Ovary (tissue), 9 donors: ENCODE results near the gene RPL36. TPM values are rescaled to one million over a fixed set of nuclear protein-coding genes. Genes with fewer than 3 reads are reported as not detected.

ENCODE experiments used
- DNase-seq, 5 donors: peaks; one replicate each; pipeline ENCODE4 v3.0.0-alpha.2; 2019 to 2020
- H3K27ac ChIP-seq, 2 donors: fragments of 200-600 bp; one replicate each; pipeline versions ENCODE4 v1.5.1 to v1.8.0; 2019 to 2022
- H3K27me3 ChIP-seq: fragments of 200-600 bp; one replicate; pipeline ENCODE4 v1.8.0; 2022
- H3K36me3 ChIP-seq: fragments of 200-600 bp; sonication (generic); one replicate; pipeline ENCODE4 v1.5.1; 2019
- H3K4me1 ChIP-seq: one replicate; pipeline ENCODE4 v1.8.1; 2013; ENCODE audit warnings: mild to moderate bottlenecking, moderate library complexity; ENCODE audit not compliant: insufficient read depth
- H3K4me3 ChIP-seq: fragments of 200-600 bp; sonication (generic); one replicate; pipeline ENCODE4 v1.5.1; 2017
- H3K9me3 ChIP-seq, 2 donors: fragments of 200-600 bp in 1 of 2; sonication (generic) in 1 of 2; one replicate each; pipeline versions ENCODE4 v1.5.1 to v1.8.1; 2013 to 2019; ENCODE audit warnings: mild to moderate bottlenecking in 1 of 2, moderate library complexity in 1 of 2
- CTCF ChIP-seq, 3 donors: fragments of 450-650 bp in 2 of 3; fragments of 200-600 bp in 1 of 3; IDR thresholded peaks; one replicate each; pipeline versions ENCODE4 v1.5.1 to v1.8.0; 2016 to 2022; ENCODE audit warnings: antibody characterized with exemption in 3 of 3, mild to moderate bottlenecking in 1 of 3
- EP300 ChIP-seq: sonication (generic); formaldehyde crosslinking; IDR thresholded peaks from one replicate; pipeline ENCODE4 v1.6.1; 2017; ENCODE audit warnings: antibody characterized with exemption
- POLR2A ChIP-seq: fragments of 450-650 bp; IDR thresholded peaks from one replicate; pipeline ENCODE4 v1.6.1; 2017; ENCODE audit warnings: antibody characterized with exemption, mild to moderate bottlenecking, moderate library complexity
- WGBS, 3 donors: extraction: QIAGEN DNeasy Blood & Tissue Kit in 1 of 3; methylation state at CpG; one replicate each; pipeline versions ENCODE4 v1.1.5 to v1.1.7; 2013 to 2017; 5-methylcytosine and 5-hydroxymethylcytosine counted together
- intact Hi-C, 4 donors: fragments of 100-400 bp; cut with DNase I; formaldehyde crosslinking; loops; one replicate each; pipeline versions ENCODE4 v1.11.0 to v1.15.1; 2022 to 2023
- polyA plus RNA-seq, 2 donors: library from polyadenylated mRNA; stranded (reverse); fragments of 200-250 nt in 1 of 2; fragments of 350-450 nt in 1 of 2; fragmentation: Illumina TruSeq in 1 of 2; extraction: RNeasy Lipid Tissue Mini Kit (QIAGEN cat#74804) in 1 of 2; gene quantifications; one replicate each; pipeline ENCODE4 v1.2.3, GENCODE V29; 2013 to 2014
- total RNA-seq, 7 donors: library from RNA; depleted of rRNA in 2 of 7; stranded (reverse); fragments of >200 nt in 2 of 7; fragmentation: NEBNext Ultra II Directional in 3 of 7; extraction: Animal tissue kit (Norgen Biotek cat#: 25700) in 3 of 7; gene quantifications; one replicate each; pipeline versions ENCODE4 v1.1.0 to v1.2.4, GENCODE V29; 2016 to 2023
- donor health status: DM: no; HTN: no; CAD: no; lungs with moderate emphysema.
- donor health status: DM: no; HTN: no; CAD: no.
- donor health status: Bipolar disorder and iron deficiency.
- donor health status: DM: yes; HTN: yes; CAD: no.
- donor health status: DM: no; HTN: no; CAD: no.
- donor health status: DM: yes; HTN: yes; CAD: no.

Gene RPL36
- total and polyA plus RNA-seq, 9 donors: 318 to 2,904 (median 1,897) TPM

DNA sequence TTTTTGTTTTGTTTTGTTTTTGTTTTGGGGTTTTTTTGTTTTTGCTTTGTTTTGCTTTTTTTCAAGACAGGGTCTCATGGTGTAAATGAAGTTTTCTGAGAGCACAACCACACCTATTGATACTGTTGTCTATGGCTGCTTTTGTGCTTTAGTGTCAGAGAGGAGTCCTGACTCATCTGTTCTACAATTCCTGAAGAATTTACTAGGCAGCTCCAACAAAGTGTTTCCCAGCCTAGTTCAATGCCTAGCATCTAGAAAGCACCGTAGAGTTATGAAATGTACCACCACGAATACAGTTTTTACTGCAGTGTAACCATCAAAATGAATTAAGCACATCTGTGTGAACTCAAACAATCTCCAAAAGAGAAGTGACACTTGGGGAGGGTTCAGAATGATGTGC is 46.1 kb upstream of the RPL36 start:
- no peak for TF ChIP-seq POLR2A
- TF ChIP-seq CTCF (IDR thresholded peaks at IDR 0.05): no peak
- no peak for TF ChIP-seq EP300
- H3K4me3 ChIP-seq: no peak overlapping the region
- intact Hi-C loops: no loop called here
- peaks cover 1% of the 10 kb centered on the region for H3K4me1 ChIP-seq
- H3K27ac ChIP-seq: no peak overlapping the region
- no peak for DNase-seq
- no peaks in the 10 kb centered on the region for H3K27me3 ChIP-seq
- H3K9me3 ChIP-seq: no peaks in the 10 kb centered on the region
- H3K36me3 ChIP-seq: no peaks in the 10 kb centered on the region
- WGBS, 3 donors: 83 to 88% (median 86%) methylated on average over 2 of the region's 2 CpGs

- no peak overlapping the region for H3K4me3 ChIP-seq
- H3K36me3 ChIP-seq: no peaks in the 10 kb centered on the region
- TF ChIP-seq EP300 (no peak), POLR2A (no peak), CTCF (IDR thresholded peaks at IDR 0.05) (no peak)
- no peak for DNase-seq
- peaks cover 1% of the 10 kb centered on the region for H3K4me1 ChIP-seq
- no peak overlapping the region for H3K27ac ChIP-seq
- intact Hi-C loops: no loop called here
- H3K27me3 ChIP-seq: no peaks in the 10 kb centered on the region
- WGBS, 3 donors: 81 to 84% (median 82%) methylated on average over 5 of the region's 5 CpGs
- no peaks in the 10 kb centered on the region for H3K9me3 ChIP-seq
Observed at GRCh38 chr19:5645409-5645808, 44.7 kb upstream of the RPL36 start.

DNA sequence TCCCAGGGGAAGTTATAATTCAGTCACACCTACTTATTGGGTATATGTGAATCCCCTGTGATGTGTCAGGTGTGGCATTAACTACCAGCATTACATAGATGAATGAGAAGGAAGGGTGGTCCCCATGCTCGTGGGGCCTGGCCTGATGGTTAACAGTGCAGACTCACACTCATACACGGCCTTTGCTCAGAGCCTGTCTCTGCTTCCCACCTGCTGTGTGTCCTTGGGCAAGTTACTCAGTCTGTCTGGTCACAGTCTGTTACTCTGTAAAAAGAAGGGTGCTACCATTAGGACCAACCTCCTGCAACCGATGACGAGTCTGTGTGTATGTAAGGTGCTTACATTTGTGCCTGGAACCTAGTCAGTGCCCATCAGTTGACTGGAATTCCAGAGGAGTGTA is 43.4 kb upstream of the RPL36 start:
- TF ChIP-seq EP300: no peak
- TF ChIP-seq POLR2A: no peak
- TF ChIP-seq CTCF (IDR thresholded peaks at IDR 0.05): no peak
- Histone ChIP-seq H3K4me3 (no peak overlapping the region), H3K4me1 (peaks cover 1% of the 10 kb centered on the region), H3K9me3 (no peaks in the 10 kb centered on the region), H3K27ac (no peak overlapping the region), H3K36me3 (no peaks in the 10 kb centered on the region), H3K27me3 (no peaks in the 10 kb centered on the region)
- DNase-seq: no peak
- intact Hi-C loops: no loop called here
- WGBS, 3 donors: 84 to 92% (median 91%) methylated on average over 4 of the region's 4 CpGs

DNA sequence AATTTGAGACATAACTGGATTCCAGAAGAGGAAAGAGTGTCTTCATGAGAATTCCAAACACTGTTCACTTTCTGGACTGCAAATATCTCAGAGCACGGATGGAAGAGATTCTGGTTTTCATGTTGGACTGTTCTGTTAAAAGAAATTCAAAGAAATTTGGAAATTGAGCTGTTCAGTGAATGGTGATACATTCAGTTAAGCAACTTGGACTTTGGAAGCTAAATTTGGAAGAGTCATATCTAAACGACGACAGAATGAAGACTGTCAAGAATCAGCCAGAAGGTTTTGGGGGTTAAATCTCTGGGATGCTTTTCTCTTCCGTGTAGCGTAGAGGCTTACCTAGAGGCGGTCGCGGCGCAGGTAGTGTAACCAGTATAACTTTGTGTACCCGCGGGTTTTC is 41.6 kb upstream of the RPL36 start:
- no peak for DNase-seq
- Histone ChIP-seq H3K9me3 (no peaks in the 10 kb centered on the region), H3K27me3 (no peaks in the 10 kb centered on the region), H3K4me3 (no peak overlapping the region), H3K4me1 (no peaks in the 10 kb centered on the region), H3K27ac (no peak overlapping the region), H3K36me3 (no peaks in the 10 kb centered on the region)
- no peak for TF ChIP-seq EP300
- TF ChIP-seq POLR2A: no peak
- no peak for TF ChIP-seq CTCF (IDR thresholded peaks at IDR 0.05)
- intact Hi-C loops: no loop called here
- WGBS, 3 donors: 90 to 92% (median 90%) methylated on average over 10 to 11 of the region's 11 CpGs

GRCh38 chr19:5651361-5651760 is 38.7 kb upstream of the RPL36 start:
- DNase-seq: no peak
- WGBS, 3 donors: 85 to 97% (median 93%) methylated on average over 5 of the region's 5 CpGs
- no peaks in the 10 kb centered on the region for H3K36me3 ChIP-seq
- no peaks in the 10 kb centered on the region for H3K9me3 ChIP-seq
- no peak overlapping the region for H3K27ac ChIP-seq
- H3K27me3 ChIP-seq: no peaks in the 10 kb centered on the region
- no peak for TF ChIP-seq POLR2A
- TF ChIP-seq EP300: no peak
- no peak for TF ChIP-seq CTCF (IDR thresholded peaks at IDR 0.05)
- H3K4me3 ChIP-seq: no peak overlapping the region
- intact Hi-C loops: no loop called here
- H3K4me1 ChIP-seq: no peaks in the 10 kb centered on the region
